K562 (cell line): ENCODE measurements around the gene MRPS30. TPM values are rescaled to one million over a fixed set of nuclear protein-coding genes. Genes with fewer than 3 reads are reported as not detected.

Source experiments
- ATAC-seq: fragments of 200-7000 bp; cut with Tn5 transposase; 3 replicates; pipeline ENCODE4 v1.9.1; 2020; ENCODE audit warnings: moderate library complexity
- BruUV-seq: library from RNA; stranded (reverse); fragments of 400-500 nt; replicated peaks from 2 replicates; lab custom pipeline; 2021; lab: Mats Ljungman, UMichigan
- CTCF ChIA-PET: fragments of 300-600 bp; formaldehyde crosslinking; extraction: SDS; loops from one replicate; lab custom pipeline; 2021; ENCODE audit warnings: low intra/inter-chr PET ratio; lab: Yijun Ruan, JAX
- POLR2A ChIA-PET: fragments of 300-600, 350-650 bp; sonication (Branson Sonifier 250); formaldehyde crosslinking; extraction: SDS; loops from one replicate; lab custom pipeline; 2021; ENCODE audit warnings: antibody characterized with exemption, inconsistent platforms; lab: Yijun Ruan, JAX
- DNase-seq, 4 experiments: peaks; one replicate each; pipeline versions ENCODE4 v3.0.0 to v3.0.0-alpha.2; 2011 to 2018; ENCODE audit warnings: low spot score in 3 of 4, mixed read lengths in 3 of 4; ENCODE audit errors: extremely low read depth in 1 of 4
- FAIRE-seq: peaks from 2 replicates; lab custom pipeline; 2011; peaks lifted over from hg19 to GRCh38; lab: Jason Lieb, UNC
- H2AFZ ChIP-seq: 2 replicates; pipeline ENCODE4 v1.6.0; 2011; ENCODE audit warnings: low read depth, low read length, control low read depth, inconsistent platforms
- H3K27ac ChIP-seq: fragments of 200-600 bp; 3 replicates; pipeline ENCODE4 v1.8.0; 2011; ENCODE audit warnings: low read depth, mild to moderate bottlenecking, control low read depth, inconsistent platforms, low read length, moderate library complexity, mixed read lengths; ENCODE audit errors: extremely low read depth
- H3K27me3 ChIP-seq, 2 experiments: fragments of 300-600 bp in 1 of 2; 2 replicates in 1 of 2; 3 replicates in 1 of 2; pipeline versions ENCODE4 v1.6.0 to v1.8.0; 2011; ENCODE audit warnings: inconsistent platforms in 2 of 2, low read length in 2 of 2, mild to moderate bottlenecking in 1 of 2, mixed read lengths in 1 of 2, moderate library complexity in 1 of 2; ENCODE audit not compliant: control insufficient read depth in 2 of 2, insufficient read depth in 2 of 2
- H3K36me3 ChIP-seq: fragments of 300-600 bp; 3 replicates; pipeline ENCODE4 v1.8.0; 2011; ENCODE audit warnings: mild to moderate bottlenecking, low read length, inconsistent platforms; ENCODE audit not compliant: control insufficient read depth, insufficient read depth
- H3K4me1 ChIP-seq, 2 experiments: fragments of 200-600 bp in 1 of 2; replicated peaks in 1 of 2; 2 replicates in 1 of 2; 3 replicates in 1 of 2; pipeline versions ENCODE4 v1.5.1 to v1.8.0; 2011; ENCODE audit warnings: inconsistent platforms in 2 of 2, low read length in 2 of 2, mild to moderate bottlenecking in 1 of 2, mixed read lengths in 1 of 2, moderate library complexity in 1 of 2; ENCODE audit not compliant: control insufficient read depth in 2 of 2, insufficient read depth in 2 of 2
- H3K4me2 ChIP-seq: 2 replicates; pipeline ENCODE4 v1.6.1; 2011; ENCODE audit warnings: low read length, control low read depth, inconsistent platforms, mixed read lengths; ENCODE audit not compliant: insufficient read depth
- H3K4me3 ChIP-seq: fragments of 200-600 bp; sonication (generic), shearing (Covaris generic); 2 replicates; pipeline ENCODE4 v1.5.1; 2016; ENCODE audit warnings: control low read depth, inconsistent platforms
- H3K79me2 ChIP-seq: fragments of 200-600 bp; 3 replicates; pipeline ENCODE4 v1.8.0; 2011; ENCODE audit warnings: low read length, inconsistent platforms; ENCODE audit not compliant: control insufficient read depth, insufficient read depth
- H3K9ac ChIP-seq, 2 experiments: 2 replicates each; pipeline versions ENCODE4 v1.6.0 to v1.6.1; 2011; ENCODE audit warnings: low read depth in 2 of 2, low read length in 2 of 2, control low read depth in 1 of 2, inconsistent platforms in 1 of 2, mild to moderate bottlenecking in 1 of 2, mixed read lengths in 1 of 2; ENCODE audit not compliant: insufficient read depth in 1 of 2
- H3K9me1 ChIP-seq: one replicate; pipeline ENCODE4 v1.6.0; 2011; ENCODE audit warnings: inconsistent platforms, mild to moderate bottlenecking, low read length, moderate library complexity; ENCODE audit not compliant: control insufficient read depth, insufficient read depth
- H3K9me3 ChIP-seq: replicated peaks from 2 replicates; pipeline ENCODE4 v1.5.1; 2011; ENCODE audit warnings: low read depth, low read length, inconsistent platforms; ENCODE audit not compliant: control insufficient read depth, insufficient read depth
- H4K20me1 ChIP-seq: replicated peaks from 2 replicates; pipeline ENCODE4 v1.6.1; 2011; ENCODE audit warnings: low read length, inconsistent platforms, mixed read lengths; ENCODE audit not compliant: control insufficient read depth, insufficient read depth
- CBFA2T3 ChIP-seq: fragments of 450-650 bp; IDR thresholded peaks from 2 replicates; pipeline ENCODE4 v1.6.1; 2017
- CREBBP ChIP-seq: IDR thresholded peaks from one replicate; pipeline ENCODE4 v1.6.1; 2012; ENCODE audit warnings: low read depth, mild to moderate bottlenecking, control low read depth, inconsistent platforms, low read length
- KLF1 ChIP-seq: fragments of 450-650 bp; IDR thresholded peaks from 2 replicates; pipeline ENCODE4 v1.6.1; 2016; ENCODE audit warnings: missing genetic modification characterization, missing compliant biosample characterization
- NCOA2 ChIP-seq, 2 experiments: fragments of 450-650 bp; IDR thresholded peaks; 2 replicates each; pipeline ENCODE4 v1.6.1; 2018; ENCODE audit warnings: mild to moderate bottlenecking in 2 of 2, moderate library complexity in 1 of 2; ENCODE audit not compliant: partially characterized antibody in 2 of 2
- PHF20 ChIP-seq: fragments of 450-650 bp; IDR thresholded peaks from 2 replicates; pipeline ENCODE4 v1.6.1; 2018; ENCODE audit not compliant: partially characterized antibody
- PHTF2 ChIP-seq: fragments of 250-450 bp; sonication (Bioruptor Pico); IDR thresholded peaks from 2 replicates; pipeline ENCODE4 v1.5.0; 2021; ENCODE audit warnings: mild to moderate bottlenecking
- POLR2B ChIP-seq: fragments of 450-650 bp; IDR thresholded peaks from 2 replicates; pipeline ENCODE4 v1.6.1; 2018; ENCODE audit warnings: low read depth; ENCODE audit not compliant: partially characterized antibody
- TEAD2 ChIP-seq: fragments of 450-650 bp; IDR thresholded peaks from 2 replicates; pipeline ENCODE4 v1.6.1; 2016; ENCODE audit warnings: missing genetic modification characterization, control low read depth, missing compliant biosample characterization
- ZBTB7A ChIP-seq: IDR thresholded peaks from 2 replicates; pipeline ENCODE4 v1.6.1; 2011; ENCODE audit warnings: low read depth, mild to moderate bottlenecking, low read length, moderate library complexity, borderline replicate concordance; ENCODE audit not compliant: control insufficient read depth
- ZNF12 ChIP-seq: sonication (generic); formaldehyde crosslinking; IDR thresholded peaks from 2 replicates; pipeline ENCODE4 v1.4.0; 2020; ENCODE audit warnings: mild to moderate bottlenecking, missing genetic modification reagents
- ZNF165 ChIP-seq: fragments of 250-450 bp; sonication (Bioruptor Pico); IDR thresholded peaks from 2 replicates; pipeline ENCODE4 v1.4.0; 2020; ENCODE audit warnings: borderline replicate concordance
- WGBS: fragments of 100-300 bp; shearing (Covaris generic); methylation state at CpG from one replicate; pipeline ENCODE4 v1.1.6; 2016; ENCODE audit warnings: low coverage, mixed read lengths; ENCODE audit not compliant: insufficient coverage; ENCODE audit errors: missing lambda C conversion rate; 5-methylcytosine and 5-hydroxymethylcytosine counted together
- in situ Hi-C: fragments of 300-500 bp; cut with MboI; formaldehyde crosslinking; loops from 4 replicates; pipeline ENCODE4 v1.15.0; 2018; ENCODE audit warnings: inconsistent platforms, mixed read lengths
- intact Hi-C: fragments of 100-400 bp; cut with micrococcal nuclease; formaldehyde crosslinking; loops from 2 replicates; pipeline ENCODE4 v1.14.2; 2022
- polyA plus RNA-seq, 8 experiments: library from polyadenylated mRNA; depleted of rRNA in 4 of 8; stranded (reverse) in 5 of 8; unstranded in 3 of 8; fragments of >200 nt; fragmentation: Nextera tagmentation in 2 of 8; fragmentation: Illumina TruSeq in 1 of 8; extraction: Ambion mirVana in 2 of 8; extraction: Trizol in 1 of 8; gene quantifications; 2 replicates each; pipeline versions ENCODE4 v1.2.1 to v1.2.3, GENCODE V29; 2011 to 2014; ENCODE audit warnings: inconsistent platforms in 1 of 8, missing spikeins in 1 of 8
- total RNA-seq, 7 experiments: library from RNA; depleted of rRNA in 6 of 7; stranded (reverse); fragments of >200 nt in 6 of 7; fragmentation: Illumina TruSeq in 2 of 7; extraction: Trizol in 2 of 7; gene quantifications; 2 replicates each; pipeline versions ENCODE4 v1.2.1 to v1.2.3, GENCODE V29; 2011 to 2021; ENCODE audit warnings: low replicate concordance in 1 of 7

MRPS30 gene
- total and polyA plus RNA-seq, 9 of the 15 experiments (the other 6 are each of a cell fraction or from before 2014, with no cell fraction given), result 24.3 to 145 (median 114) TPM

DNA sequence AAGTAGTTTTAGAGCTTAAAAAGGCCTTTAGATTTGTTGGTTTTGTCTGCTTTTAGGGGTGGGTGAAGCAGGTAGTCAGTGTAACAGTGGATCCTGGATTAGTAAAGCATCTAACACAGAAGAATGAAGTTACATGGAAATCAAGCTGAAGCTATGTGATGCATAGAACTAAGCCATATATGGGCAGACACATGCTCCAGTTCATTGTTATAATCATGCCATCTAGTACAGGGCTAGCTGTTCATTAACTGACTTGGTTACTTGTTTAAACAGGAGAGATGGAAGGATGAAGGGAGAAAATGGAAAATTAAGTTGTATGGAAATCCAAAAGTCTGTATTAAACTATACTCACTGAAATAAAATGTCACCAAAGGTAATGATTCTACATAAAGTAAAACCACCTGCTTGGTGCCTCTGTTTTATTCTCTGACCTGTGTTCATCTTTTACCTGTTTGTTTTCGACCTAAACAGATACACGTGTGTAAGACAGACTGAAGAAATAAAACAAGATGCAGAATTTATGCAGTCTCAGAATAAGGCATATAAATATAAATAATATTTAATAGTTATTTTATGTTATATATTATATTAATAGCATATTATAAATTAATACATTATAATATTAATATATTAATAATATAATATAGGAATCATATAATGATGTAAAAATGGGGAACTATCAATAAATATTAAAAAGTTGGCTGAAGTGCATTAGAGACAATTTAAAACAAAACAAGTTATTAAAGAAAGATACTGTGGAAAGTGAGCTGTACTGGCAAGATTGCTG is 33.9 kb downstream of the MRPS30 start:
- Histone ChIP-seq H2AFZ (no peak overlapping the region), H4K20me1 (no peaks in the 10 kb centered on the region), H3K4me1 (no peaks in the 10 kb centered on the region), H3K9me1 (no peaks in the 10 kb centered on the region), H3K9me3 (no peaks in the 10 kb centered on the region), H3K4me2 (no peak overlapping the region), H3K27ac (no peak overlapping the region), H3K36me3 (no peaks in the 10 kb centered on the region), H3K27me3 (no peaks in the 10 kb centered on the region), H3K4me3 (no peak overlapping the region), H3K79me2 (no peaks in the 10 kb centered on the region), H3K9ac (no peak overlapping the region)
- no peak for FAIRE-seq
- intact Hi-C loops (no loop called here), in situ Hi-C loops (no loop called here)
- ChIA-PET CTCF (no interaction called here), POLR2A (interaction anchor here (0.8 kb wide), 1 partner anchor 14 kb away, joined by 3 read pairs; no protein-coding TSS in a partner anchor)
- no TSS peak for BruUV-seq
- DNase-seq, result no peak
- TF ChIP-seq KLF1 (tag), result no peak
- no peak for TF ChIP-seq NCOA2 (IDR thresholded peaks at IDR 0.05; ENCODE audit: partially characterized antibody in 2 of 2)
- TF ChIP-seq PHF20, result no peak
- no peak for TF ChIP-seq ZBTB7A
- TF ChIP-seq CREBBP, result no peak
- TF ChIP-seq POLR2B, result no peak
- TF ChIP-seq ZNF165 (CRISPR knock-in tag), result no peak
- no peak for TF ChIP-seq TEAD2
- TF ChIP-seq CBFA2T3, result no peak
- no peak for TF ChIP-seq ZNF12 (CRISPR knock-in tag)
- TF ChIP-seq PHTF2, result no peak
- no peak for ATAC-seq
- WGBS, result 13% methylated on average over 2 of the region's 2 CpGs
